ENCODE data around the gene MKRN2.

MKRN2 gene

GRCh38 chr3:12585970-12586369 is 29.1 kb downstream of the MKRN2 start:
- no peak overlapping the region for H3K4me3 ChIP-seq (ENCODE audit: low read length)
- no peak for DNase-seq (ENCODE audit: low read depth)
- TF ChIP-seq CTCF (conservative IDR thresholded peaks at IDR 0.05; ENCODE audit: low read length), result no peak

- TF ChIP-seq CTCF (conservative IDR thresholded peaks at IDR 0.05; ENCODE audit: low read length), result no peak
- no peak for DNase-seq (ENCODE audit: low read depth)
- no peak overlapping the region for H3K4me3 ChIP-seq (ENCODE audit: low read length)
These were observed 29.5 kb downstream of the MKRN2 start for GRCh38 chr3:12586403-12586802.

- DNase-seq (ENCODE audit: low read depth), result no peak
These were observed 31.4 kb downstream of the MKRN2 start for GRCh38 chr3:12588039-12589009.

GRCh38 chr3:12590096-12590495 is 33.2 kb downstream of the MKRN2 start:
- TF ChIP-seq CTCF (conservative IDR thresholded peaks at IDR 0.05; ENCODE audit: low read length), result no peak
- no peak overlapping the region for H3K4me3 ChIP-seq (ENCODE audit: low read length)
- no peak for DNase-seq (ENCODE audit: low read depth)

More at GRCh38 chr3:12588039-12589009, 31.4 kb downstream of the MKRN2 start:
- no peak for TF ChIP-seq CTCF (conservative IDR thresholded peaks at IDR 0.05; ENCODE audit: low read length)
- H3K4me3 ChIP-seq (ENCODE audit: low read length), result no peak overlapping the region

- no peak overlapping the region for H3K4me3 ChIP-seq (ENCODE audit: low read length)
- TF ChIP-seq CTCF (conservative IDR thresholded peaks at IDR 0.05; ENCODE audit: low read length), result no peak
- DNase-seq (ENCODE audit: low read depth), result no peak
These were observed 34.6 kb downstream of the MKRN2 start for GRCh38 chr3:12591456-12591855.

GRCh38 chr3:12591997-12592715 is 35.3 kb downstream of the MKRN2 start:
- no peak for DNase-seq (ENCODE audit: low read depth)
- no peak overlapping the region for H3K4me3 ChIP-seq (ENCODE audit: low read length)
- TF ChIP-seq CTCF (conservative IDR thresholded peaks at IDR 0.05; ENCODE audit: low read length), result no peak
